SK-N-MC (cell line): Measurements from ENCODE around the gene PTPRK.

Experiments used
- FOXP2 ChIP-seq: optimal IDR thresholded peaks from 2 replicates; pipeline ENCODE3; 2011; ENCODE audit warnings: mild to moderate bottlenecking, moderate library complexity; ENCODE audit not compliant: insufficient read depth; ENCODE audit errors: extremely low read length, control extremely low read depth
- POLR2AphosphoS5 ChIP-seq: IDR thresholded peaks from 2 replicates; pipeline ENCODE4 v1.6.1; 2012; ENCODE audit warnings: mild to moderate bottlenecking, low read depth, low read length, borderline replicate concordance

- TF ChIP-seq FOXP2 (no peak), POLR2AphosphoS5 (no peak)
Measured at GRCh38 chr6:128474481-128474880, 45.9 kb downstream of the PTPRK start.
